ENCODE results near the gene APOL6. TPM values are rescaled to one million over a fixed set of nuclear protein-coding genes. Genes with fewer than 3 reads are reported as not detected.

Gene APOL6
- total RNA-seq, 1 experiment from 2014 or later, result 13.9 TPM

GRCh38 chr22:35708453-35708852 is 60.2 kb downstream of the APOL6 start:
- Histone ChIP-seq H3K9me3 (no peaks in the 10 kb centered on the region), H3K4me3 (ENCODE audit: low read depth, low read length) (no peak overlapping the region), H3K27me3 (replicated peaks; ENCODE audit: control insufficient read depth, insufficient read depth, low read length) (no peaks in the 10 kb centered on the region), H3K36me3 (ENCODE audit: control insufficient read depth, insufficient read depth, low read length) (no peaks in the 10 kb centered on the region), H3K4me1 (no peaks in the 10 kb centered on the region)
- no peak overlapping the region for H3K27ac Mint-ChIP-seq (ENCODE audit: unreplicated experiment)
- no peak overlapping the region for H3K4me3 Mint-ChIP-seq (ENCODE audit: unreplicated experiment)
- H3K9me3 Mint-ChIP-seq (ENCODE audit: unreplicated experiment), result peaks cover 10% of the 10 kb centered on the region
- intact Hi-C loops (cut with micrococcal nuclease; ENCODE audit: unreplicated experiment), result no loop called here
- H3K27me3 Mint-ChIP-seq (ENCODE audit: insufficient read depth, unreplicated experiment), result no peaks in the 10 kb centered on the region
- DNase-seq, result no peak
- BruUV-seq (replicated peaks), result no TSS peak
- TF ChIP-seq CTCF (IDR thresholded peaks at IDR 0.05; ENCODE audit: insufficient read depth in 1 of 2, low read depth in 1 of 2, low read length in 1 of 2, severe bottlenecking in 1 of 2, unreplicated experiment in 1 of 2), result no peak
- CTCF ChIA-PET, result no interaction called here
- POLR2A ChIA-PET, result no interaction called here
- peaks cover 7% of the 10 kb centered on the region for H3K4me1 Mint-ChIP-seq (ENCODE audit: low read depth, unreplicated experiment)
- no peaks in the 10 kb centered on the region for H3K36me3 Mint-ChIP-seq (ENCODE audit: insufficient read depth, unreplicated experiment)

- no peaks in the 10 kb centered on the region for H3K27me3 Mint-ChIP-seq (ENCODE audit: insufficient read depth, unreplicated experiment)
- no peak for TF ChIP-seq CTCF (IDR thresholded peaks at IDR 0.05; ENCODE audit: insufficient read depth in 1 of 2, low read depth in 1 of 2, low read length in 1 of 2, severe bottlenecking in 1 of 2, unreplicated experiment in 1 of 2)
- no peak for DNase-seq
- Histone ChIP-seq H3K27me3 (replicated peaks; ENCODE audit: control insufficient read depth, insufficient read depth, low read length) (no peaks in the 10 kb centered on the region), H3K36me3 (ENCODE audit: control insufficient read depth, insufficient read depth, low read length) (no peaks in the 10 kb centered on the region), H3K4me3 (ENCODE audit: low read depth, low read length) (no peak overlapping the region), H3K4me1 (no peaks in the 10 kb centered on the region), H3K9me3 (no peaks in the 10 kb centered on the region)
- H3K27ac Mint-ChIP-seq (ENCODE audit: unreplicated experiment), result no peak overlapping the region
- POLR2A ChIA-PET, result no interaction called here
- intact Hi-C loops (cut with micrococcal nuclease; ENCODE audit: unreplicated experiment), result no loop called here
- CTCF ChIA-PET, result no interaction called here
- BruUV-seq (replicated peaks), result no TSS peak
- H3K4me1 Mint-ChIP-seq (ENCODE audit: low read depth, unreplicated experiment), result peaks cover 7% of the 10 kb centered on the region
- no peak overlapping the region for H3K4me3 Mint-ChIP-seq (ENCODE audit: unreplicated experiment)
- peaks cover 10% of the 10 kb centered on the region for H3K9me3 Mint-ChIP-seq (ENCODE audit: unreplicated experiment)
- H3K36me3 Mint-ChIP-seq (ENCODE audit: insufficient read depth, unreplicated experiment), result no peaks in the 10 kb centered on the region
Observed at GRCh38 chr22:35708917-35709316, 60.7 kb downstream of the APOL6 start.

- BruUV-seq (replicated peaks), result no TSS peak
- CTCF ChIA-PET, result no interaction called here
Observed at GRCh38 chr22:35711336-35711735, 63.1 kb downstream of the APOL6 start.

More at GRCh38 chr22:35711336-35711735, 63.1 kb downstream of the APOL6 start:
- no peaks in the 10 kb centered on the region for H3K4me1 ChIP-seq
- H3K27me3 ChIP-seq (replicated peaks; ENCODE audit: control insufficient read depth, insufficient read depth, low read length), result no peaks in the 10 kb centered on the region
- H3K4me3 Mint-ChIP-seq (ENCODE audit: unreplicated experiment), result no peak overlapping the region
- no peak overlapping the region for H3K27ac Mint-ChIP-seq (ENCODE audit: unreplicated experiment)
- no peak for TF ChIP-seq CTCF (IDR thresholded peaks at IDR 0.05; ENCODE audit: insufficient read depth in 1 of 2, low read depth in 1 of 2, low read length in 1 of 2, severe bottlenecking in 1 of 2, unreplicated experiment in 1 of 2)
- peaks cover 10% of the 10 kb centered on the region for H3K9me3 Mint-ChIP-seq (ENCODE audit: unreplicated experiment)
- intact Hi-C loops (cut with micrococcal nuclease; ENCODE audit: unreplicated experiment), result no loop called here
- DNase-seq, result no peak
- H3K36me3 Mint-ChIP-seq (ENCODE audit: insufficient read depth, unreplicated experiment), result no peaks in the 10 kb centered on the region
- no peaks in the 10 kb centered on the region for H3K9me3 ChIP-seq
- H3K27me3 Mint-ChIP-seq (ENCODE audit: insufficient read depth, unreplicated experiment), result no peaks in the 10 kb centered on the region
- no peak overlapping the region for H3K4me3 ChIP-seq (ENCODE audit: low read depth, low read length)
- H3K4me1 Mint-ChIP-seq (ENCODE audit: low read depth, unreplicated experiment), result peaks cover 7% of the 10 kb centered on the region
- no peaks in the 10 kb centered on the region for H3K36me3 ChIP-seq (ENCODE audit: control insufficient read depth, insufficient read depth, low read length)
- POLR2A ChIA-PET, result no interaction called here
